GM12892 (cell line): ENCODE measurements around the gene DEFB132.

Source experiments
- POLR2A ChIP-seq: IDR thresholded peaks from 2 replicates; pipeline ENCODE4 v1.6.1; 2011; ENCODE audit warnings: low read depth, low read length, control low read depth
- POLR2AphosphoS5 ChIP-seq: IDR thresholded peaks from 2 replicates; pipeline ENCODE4 v1.6.1; 2011; ENCODE audit warnings: low read depth, low read length, control low read depth

DNA sequence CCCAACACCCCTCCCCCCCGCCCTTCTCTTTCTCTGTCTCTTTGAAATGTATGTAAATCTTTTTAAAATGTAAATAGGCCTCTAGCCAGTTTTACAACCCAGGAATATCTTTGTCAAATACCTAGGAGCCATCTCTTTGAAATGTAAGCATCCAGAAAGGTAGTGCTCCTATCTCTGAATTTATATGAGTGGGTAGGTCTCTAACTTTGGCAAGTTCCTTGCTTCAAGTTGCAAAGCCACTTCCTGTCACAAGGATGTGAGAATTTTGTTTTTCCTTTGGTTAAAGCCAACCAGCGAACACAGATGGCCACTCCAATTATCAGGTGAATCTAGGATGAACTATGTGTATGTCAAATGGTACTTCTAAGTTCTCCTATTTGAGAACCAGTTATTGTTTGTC, 6.2 kb upstream of the DEFB132 start:
- TF ChIP-seq POLR2A, result no peak
- TF ChIP-seq POLR2AphosphoS5, result no peak
